Hematopoietic multipotent progenitor cell treated with erythropoietin and hydrocortisone succinate and interleukin-3 and kit ligand, for 4 days (in vitro differentiated cells): ENCODE results near the gene ITGB1.

Source experiments
- DNase-seq: peaks from one replicate; pipeline ENCODE4 v3.0.0-alpha.2; 2015

The ITGB1 gene

GRCh38 chr10:32954545-32955298 lies 3.3 kb downstream of the ITGB1 start:
- no peak for DNase-seq

GRCh38 chr10:32954080-32954479 lies 4.0 kb downstream of the ITGB1 start:
- no peak for DNase-seq

- DNase-seq: no peak
Measured at GRCh38 chr10:32953277-32953927, 4.6 kb downstream of the ITGB1 start.

- no peak for DNase-seq
Measured at GRCh38 chr10:32952541-32953276, 5.3 kb downstream of the ITGB1 start.

- DNase-seq: no peak
Measured at GRCh38 chr10:32952094-32952493, 5.9 kb downstream of the ITGB1 start.

GRCh38 chr10:32951111-32951510 lies 6.9 kb downstream of the ITGB1 start:
- no peak for DNase-seq

- no peak for DNase-seq
Measured at GRCh38 chr10:32950591-32951108, 7.4 kb downstream of the ITGB1 start.

GRCh38 chr10:32949221-32949678 lies 8.8 kb downstream of the ITGB1 start:
- no peak for DNase-seq

- DNase-seq: peak; percentile 49
Measured at GRCh38 chr10:32948451-32948850, 9.6 kb downstream of the ITGB1 start.

GRCh38 chr10:32947586-32947985 lies 10.4 kb downstream of the ITGB1 start:
- DNase-seq: no peak

- DNase-seq: no peak
Measured at GRCh38 chr10:32946108-32946507, 11.9 kb downstream of the ITGB1 start.

GRCh38 chr10:32943854-32944661 lies 14.0 kb downstream of the ITGB1 start:
- no peak for DNase-seq

- no peak for DNase-seq
Measured at GRCh38 chr10:32943395-32943794, 14.6 kb downstream of the ITGB1 start.

GRCh38 chr10:32942081-32942480 lies 15.9 kb downstream of the ITGB1 start:
- DNase-seq: no peak

GRCh38 chr10:32941357-32941756 lies 16.7 kb downstream of the ITGB1 start:
- no peak for DNase-seq

- no peak for DNase-seq
Measured at GRCh38 chr10:32940321-32941301, 17.4 kb downstream of the ITGB1 start.

- DNase-seq: no peak
Measured at GRCh38 chr10:32939296-32940111, 18.5 kb downstream of the ITGB1 start.

- DNase-seq: peak; percentile 63
Measured at GRCh38 chr10:32938554-32939061, 19.4 kb downstream of the ITGB1 start.

GRCh38 chr10:32937911-32938424 lies 20.1 kb downstream of the ITGB1 start:
- DNase-seq: peak; percentile 48

- no peak for DNase-seq
Measured at GRCh38 chr10:32932225-32932729, 25.8 kb downstream of the ITGB1 start.
